PC-3 (cell line): ENCODE results near the gene RPF1. TPM values are rescaled to one million over a fixed set of nuclear protein-coding genes. Genes with fewer than 3 reads are reported as not detected.
A peak's percentile ranks its signal among the peaks of the same experiment; 100 is the strongest.

Experiments used
- ATAC-seq: fragments of 200-7000 bp; cut with Tn5 transposase; 2 replicates; pipeline ENCODE4 v1.9.1; 2020; ENCODE audit warnings: mild to moderate bottlenecking, moderate library complexity
- BruUV-seq: library from RNA; stranded (reverse); fragments of 400-500 nt; replicated peaks from 2 replicates; lab custom pipeline; 2021; lab: Mats Ljungman, UMichigan
- CTCF ChIA-PET: fragments of 300-600 bp; sonication (Branson Sonifier 250); formaldehyde crosslinking; loops from one replicate; lab custom pipeline; 2022; ENCODE audit warnings: antibody characterized with exemption; lab: Charles Lee
- POLR2A ChIA-PET: fragments of 300-600 bp; sonication (Branson Sonifier 250); formaldehyde crosslinking; loops from one replicate; lab custom pipeline; 2022; ENCODE audit warnings: antibody characterized with exemption; ENCODE audit not compliant: unreplicated experiment; lab: Charles Lee
- DNase-seq: peaks from one replicate; pipeline ENCODE4 v3.0.0-alpha.2; 2015
- H2AFZ ChIP-seq: fragments of 300-600 bp; sonication (generic); 2 replicates; pipeline ENCODE4 v1.6.0; 2016; ENCODE audit warnings: antibody characterized with exemption, low read length
- H3F3A ChIP-seq: fragments of 300-600 bp; sonication (generic); one replicate; pipeline ENCODE4 v1.6.0; 2017; ENCODE audit warnings: antibody characterized with exemption, low read length, control low read depth, mild to moderate bottlenecking; ENCODE audit not compliant: unreplicated experiment
- H3K27ac ChIP-seq: fragments of 300-600 bp; sonication (generic); 2 replicates; pipeline ENCODE4 v1.5.1; 2016; ENCODE audit warnings: mild to moderate bottlenecking, low read length
- H3K27me3 ChIP-seq: fragments of 300-600 bp; sonication (generic); 2 replicates; pipeline ENCODE4 v1.6.1; 2016; ENCODE audit warnings: low read length, mixed read lengths
- H3K36me3 ChIP-seq: fragments of 300-600 bp; sonication (generic); 2 replicates; pipeline ENCODE4 v1.6.1; 2016; ENCODE audit warnings: low read depth, mixed run types, low read length, mixed read lengths
- H3K4me1 ChIP-seq: fragments of 300-600 bp; sonication (generic); 2 replicates; pipeline ENCODE4 v1.5.1; 2016; ENCODE audit warnings: low read length; ENCODE audit not compliant: insufficient read depth
- H3K4me2 ChIP-seq: fragments of 300-600 bp; sonication (generic); 2 replicates; pipeline ENCODE4 v1.6.0; 2016; ENCODE audit warnings: low read length
- H3K4me3 ChIP-seq: fragments of 300-600 bp; sonication (generic); 2 replicates; pipeline ENCODE4 v1.5.1; 2016; ENCODE audit warnings: mild to moderate bottlenecking, low read length, mixed read lengths
- H3K79me2 ChIP-seq: fragments of 300-600 bp; sonication (generic); 2 replicates; pipeline ENCODE4 v1.6.1; 2017; ENCODE audit warnings: low read length, mixed read lengths
- H3K9ac ChIP-seq: fragments of 300-600 bp; sonication (generic); 2 replicates; pipeline ENCODE4 v1.6.0; 2016; ENCODE audit warnings: mild to moderate bottlenecking, low read length
- H3K9me2 ChIP-seq: fragments of 300-600 bp; sonication (generic); replicated peaks from 2 replicates; pipeline ENCODE4 v1.6.1; 2016; ENCODE audit warnings: mixed run types, low read length, mixed read lengths
- H3K9me3 ChIP-seq: fragments of 300-600 bp; sonication (generic); 2 replicates; pipeline ENCODE4 v1.6.1; 2016; ENCODE audit warnings: low read length, mixed read lengths
- H4K20me1 ChIP-seq: fragments of 300-600 bp; sonication (generic); 2 replicates; pipeline ENCODE4 v1.6.1; 2016; ENCODE audit warnings: low read length, mixed read lengths
- CTCF ChIP-seq: fragments of 300-600 bp; sonication (generic); conservative IDR thresholded peaks from 2 replicates; pipeline ENCODE4 v1.5.1; 2017; ENCODE audit warnings: antibody characterized with exemption, low read depth, mild to moderate bottlenecking, low read length
- EZH2 ChIP-seq: fragments of 300-600 bp; sonication (generic); IDR thresholded peaks from one replicate; pipeline ENCODE4 v1.6.1; 2017; ENCODE audit warnings: antibody characterized with exemption, mild to moderate bottlenecking, low read length; ENCODE audit not compliant: unreplicated experiment
- EZH2phosphoT487 ChIP-seq: fragments of 300-600 bp; sonication (generic); IDR thresholded peaks from 2 replicates; pipeline ENCODE4 v1.6.1; 2018; ENCODE audit warnings: mild to moderate bottlenecking, antibody characterized with exemption, low read length, borderline replicate concordance
- intact Hi-C: fragments of 100-400 bp; cut with micrococcal nuclease; formaldehyde crosslinking; loops from 2 replicates; pipeline ENCODE4 v1.9.0; 2023
- total RNA-seq: library from RNA; depleted of rRNA; stranded (reverse); fragments of >200 nt; gene quantifications from 2 replicates; pipeline ENCODE4 v1.2.3, GENCODE V29; 2014

RPF1 gene
- total RNA-seq, 1 experiment from 2014 or later, result 85.8 TPM

- peak; percentile 92 for ATAC-seq
- peak overlapping the region; percentile 37 for H3K27ac ChIP-seq
- no peak overlapping the region for H3K4me3 ChIP-seq
- POLR2A ChIA-PET, result no interaction called here
- intact Hi-C loops, result loop anchor here (2.0 to 10.0 kb wide), 4 partner anchors 65 to 399 kb away; no protein-coding TSS in a partner anchor
- H3K4me1 ChIP-seq, result peaks cover 16% of the 10 kb centered on the region
- peak; percentile 76 for DNase-seq
- H3K36me3 ChIP-seq, result no peaks in the 10 kb centered on the region
- no TSS peak for BruUV-seq
- CTCF ChIA-PET, result interaction anchor here (0.9 kb wide), 1 partner anchor 97 kb away, joined by 4 read pairs; no protein-coding TSS in a partner anchor
- no peaks in the 10 kb centered on the region for H4K20me1 ChIP-seq
- no peak overlapping the region for H2AFZ ChIP-seq
- H3K9me3 ChIP-seq, result no peaks in the 10 kb centered on the region
- H3F3A ChIP-seq, result no peaks in the 10 kb centered on the region
- no peak overlapping the region for H3K9ac ChIP-seq
- H3K9me2 ChIP-seq, result no peaks in the 10 kb centered on the region
- peak overlapping the region; percentile 78 for H3K4me2 ChIP-seq
- TF ChIP-seq EZH2, result no peak
- TF ChIP-seq CTCF, result no peak
- TF ChIP-seq EZH2phosphoT487, result no peak
- no peaks in the 10 kb centered on the region for H3K79me2 ChIP-seq
- no peaks in the 10 kb centered on the region for H3K27me3 ChIP-seq
Observed at GRCh38 chr1:84539972-84540371, 60.9 kb downstream of the RPF1 start.

- CTCF ChIA-PET, result interaction anchor here (0.9 kb wide), 1 partner anchor 98 kb away, joined by 4 read pairs; no protein-coding TSS in a partner anchor
- peak overlapping the region; percentile 17; the same call in 1 of the 2 replicates for H3K27ac ChIP-seq
- H3K4me3 ChIP-seq, result peak overlapping the region; percentile 19
- no peaks in the 10 kb centered on the region for H3F3A ChIP-seq
- TF ChIP-seq EZH2phosphoT487 (no peak), CTCF (no peak), EZH2 (no peak)
- H3K9ac ChIP-seq, result 0 out of 2 replicates have a peak overlapping the region, but pooled peaks have one; percentile 2
- H2AFZ ChIP-seq, result no peak overlapping the region
- peaks cover 16% of the 10 kb centered on the region for H3K4me1 ChIP-seq
- H3K9me3 ChIP-seq, result no peaks in the 10 kb centered on the region
- H3K36me3 ChIP-seq, result no peaks in the 10 kb centered on the region
- no peaks in the 10 kb centered on the region for H4K20me1 ChIP-seq
- POLR2A ChIA-PET, result no interaction called here
- no peaks in the 10 kb centered on the region for H3K79me2 ChIP-seq
- DNase-seq, result peak; percentile 6
- no peaks in the 10 kb centered on the region for H3K27me3 ChIP-seq
- peak overlapping the region; percentile 78 for H3K4me2 ChIP-seq
- ATAC-seq, result 0 out of 2 replicates have a peak, but pooled peaks have one; percentile 20
- no peaks in the 10 kb centered on the region for H3K9me2 ChIP-seq
- no TSS peak for BruUV-seq
- intact Hi-C loops, result loop anchor here (1.0 to 10.0 kb wide), 7 partner anchors 34 to 400 kb away; partner anchors contain the start of genes GNG5 and SPATA1
Observed at GRCh38 chr1:84540759-84541158, 61.7 kb downstream of the RPF1 start.

GRCh38 chr1:84541679-84542078 lies 62.6 kb downstream of the RPF1 start:
- intact Hi-C loops, result loop anchor here (1.0 to 10.0 kb wide), 7 partner anchors 35 to 401 kb away; partner anchors contain the start of genes GNG5 and SPATA1
- ChIA-PET POLR2A (no interaction called here), CTCF (interaction anchor here (0.6 to 0.7 kb wide), 2 partner anchors 36 to 567 kb away, joined by 4 to 5 read pairs; partner anchors contain the start of genes GNG5 and SPATA1)
- Histone ChIP-seq H3K4me2 (no peak overlapping the region), H3K9ac (no peak overlapping the region), H2AFZ (no peak overlapping the region), H3K27me3 (no peaks in the 10 kb centered on the region), H3K36me3 (no peaks in the 10 kb centered on the region), H3K4me3 (no peak overlapping the region), H3K9me2 (no peaks in the 10 kb centered on the region), H3F3A (no peaks in the 10 kb centered on the region), H3K27ac (no peak overlapping the region), H3K79me2 (no peaks in the 10 kb centered on the region), H3K4me1 (peaks cover 16% of the 10 kb centered on the region), H4K20me1 (no peaks in the 10 kb centered on the region), H3K9me3 (no peaks in the 10 kb centered on the region)
- DNase-seq (peak; percentile 14), ATAC-seq (no peak)
- peak; percentile 65 for TF ChIP-seq CTCF
- no peak for TF ChIP-seq EZH2phosphoT487
- BruUV-seq, result no TSS peak
